HepG2 (cell line): Measurements from ENCODE around the gene GMEB2.
"Not testable (repeated sequence)": the region's sequence is repeated elsewhere in the genome, so short reads cannot be mapped to it uniquely, and the experiment has no call there.

Experiments
- CBFB ChIP-seq: sonication (generic); formaldehyde crosslinking; IDR thresholded peaks from 2 replicates; pipeline ENCODE4 v1.4.0; 2020; ENCODE audit warnings: missing genetic modification reagents
- KDM4B ChIP-seq: sonication (generic); formaldehyde crosslinking; IDR thresholded peaks from 2 replicates; pipeline ENCODE4 v1.4.0; 2020; ENCODE audit warnings: missing genetic modification reagents
- PREB ChIP-seq: sonication (generic); formaldehyde crosslinking; IDR thresholded peaks from 2 replicates; pipeline ENCODE4 v1.4.0; 2020; ENCODE audit warnings: missing genetic modification reagents
- RELA ChIP-seq: sonication (generic); formaldehyde crosslinking; IDR thresholded peaks from 2 replicates; pipeline ENCODE4 v1.4.0; 2020; ENCODE audit warnings: missing genetic modification reagents
- TAF15 ChIP-seq: fragments of 200-400 bp; formaldehyde crosslinking; IDR thresholded peaks from one replicate; pipeline ENCODE4 v1.6.1; 2018; ENCODE audit warnings: mild to moderate bottlenecking, low read depth, low read length; ENCODE audit not compliant: poor library complexity, severe bottlenecking
- ZBTB2 ChIP-seq: sonication (generic); formaldehyde crosslinking; IDR thresholded peaks from 2 replicates; pipeline ENCODE4 v1.8.0; 2022; ENCODE audit warnings: low read depth, missing genetic modification reagents
- ZEB1 ChIP-seq: IDR thresholded peaks from 2 replicates; pipeline ENCODE4 v1.6.1; 2012; ENCODE audit warnings: mild to moderate bottlenecking, low read depth, inconsistent platforms; ENCODE audit not compliant: insufficient replicate concordance

- not testable (repeated sequence) for TF ChIP-seq KDM4B; ZEB1; ZBTB2; TAF15; PREB (CRISPR knock-in tag); RELA (CRISPR knock-in tag); CBFB (CRISPR knock-in tag)
Observed at GRCh38 chr20:63571087-63571478, 55.8 kb downstream of the GMEB2 start.
